Rectal smooth muscle tissue (tissue), 1 donor: ENCODE results near the gene DMD.

Source experiments
- H3K27ac ChIP-seq: one replicate; pipeline ENCODE4 v1.7.0; 2013; ENCODE audit warnings: low read depth, low read length, inconsistent platforms
- H3K27me3 ChIP-seq: one replicate; pipeline ENCODE4 v1.7.0; 2013; ENCODE audit warnings: low read length; ENCODE audit not compliant: control insufficient read depth, insufficient read depth
- H3K36me3 ChIP-seq: one replicate; pipeline ENCODE4 v1.7.0; 2013; ENCODE audit warnings: low read length; ENCODE audit not compliant: control insufficient read depth, insufficient read depth
- H3K4me1 ChIP-seq: one replicate; pipeline ENCODE4 v1.7.0; 2013; ENCODE audit warnings: low read length; ENCODE audit not compliant: control insufficient read depth, insufficient read depth
- H3K4me3 ChIP-seq: one replicate; pipeline ENCODE4 v1.7.0; 2013; ENCODE audit warnings: low read length
- H3K9ac ChIP-seq: one replicate; pipeline ENCODE4 v1.7.0; 2013; ENCODE audit warnings: low read length

DMD gene

GRCh38 chrX:31070057-31070468 lies 2141.3 kb downstream of the DMD start:
- Histone ChIP-seq H3K27ac (no peak overlapping the region), H3K4me1 (no peaks in the 10 kb centered on the region), H3K9ac (no peak overlapping the region), H3K27me3 (no peaks in the 10 kb centered on the region), H3K4me3 (no peak overlapping the region), H3K36me3 (no peaks in the 10 kb centered on the region)
